OCI-LY7 (cell line): ENCODE data around the gene AK4. TPM values are rescaled to one million over a fixed set of nuclear protein-coding genes. Genes with fewer than 3 reads are reported as not detected.

Source experiments
- BruUV-seq: library from RNA; stranded (reverse); fragments of 400-500 nt; replicated peaks from 2 replicates; lab custom pipeline; 2021; lab: Mats Ljungman, UMichigan
- CTCF ChIA-PET: fragments of 300-600 bp; sonication (Branson Sonifier 250); formaldehyde crosslinking; loops from one replicate; lab custom pipeline; 2022; ENCODE audit warnings: antibody characterized with exemption; ENCODE audit not compliant: unreplicated experiment; lab: Charles Lee
- POLR2A ChIA-PET: fragments of 300-600 bp; sonication (Branson Sonifier 250); formaldehyde crosslinking; loops from one replicate; lab custom pipeline; 2022; ENCODE audit warnings: antibody characterized with exemption; lab: Charles Lee
- DNase-seq: peaks from one replicate; pipeline ENCODE4 v3.0.0-alpha.2; 2015; ENCODE audit warnings: low spot score
- H2AFZ ChIP-seq: fragments of 200-600 bp; sonication (generic), shearing (Covaris generic); 2 replicates; pipeline ENCODE4 v1.6.1; 2014; ENCODE audit warnings: mild to moderate bottlenecking, antibody characterized with exemption, low read length, moderate library complexity
- H3K27ac ChIP-seq: fragments of 200-600 bp; sonication (generic); 2 replicates; pipeline ENCODE4 v1.5.1; 2014; ENCODE audit warnings: mixed run types, low read depth, mild to moderate bottlenecking, moderate library complexity, low read length, inconsistent platforms; ENCODE audit not compliant: poor library complexity, severe bottlenecking
- H3K36me3 ChIP-seq: fragments of 200-600 bp; sonication (generic); 2 replicates; pipeline ENCODE4 v1.6.1; 2014; ENCODE audit warnings: mild to moderate bottlenecking, antibody characterized with exemption, low read length, moderate library complexity, mixed read lengths; ENCODE audit not compliant: insufficient read depth
- H3K4me1 ChIP-seq: fragments of 200-600 bp; sonication (generic); 2 replicates; pipeline ENCODE4 v1.5.1; 2014; ENCODE audit warnings: mild to moderate bottlenecking, low read length; ENCODE audit not compliant: insufficient read depth, poor library complexity, severe bottlenecking
- H3K4me2 ChIP-seq: fragments of 200-600 bp; sonication (generic); 2 replicates; pipeline ENCODE4 v1.6.1; 2014; ENCODE audit warnings: mild to moderate bottlenecking, low read length
- H3K4me3 ChIP-seq: fragments of 200-600 bp; sonication (generic); 2 replicates; pipeline ENCODE4 v1.5.1; 2014; ENCODE audit warnings: mild to moderate bottlenecking, low read depth, low read length; ENCODE audit not compliant: poor library complexity, severe bottlenecking
- H3K79me2 ChIP-seq: fragments of 200-600 bp; sonication (generic); 2 replicates; pipeline ENCODE4 v1.6.1; 2016; ENCODE audit warnings: low read depth, mild to moderate bottlenecking, low read length, moderate library complexity, mixed read lengths; ENCODE audit not compliant: insufficient read depth
- H3K9me2 ChIP-seq: fragments of 200-600 bp; sonication (generic); 2 replicates; pipeline ENCODE4 v1.6.1; 2016; ENCODE audit warnings: mild to moderate bottlenecking, low read length, mixed read lengths; ENCODE audit not compliant: insufficient read depth
- H3K9me3 ChIP-seq: fragments of 200-600 bp; sonication (generic); 2 replicates; pipeline ENCODE4 v1.6.1; 2014; ENCODE audit warnings: mild to moderate bottlenecking, mixed run types, low read length, mixed read lengths
- H4K20me1 ChIP-seq: fragments of 200-600 bp; sonication (generic); 2 replicates; pipeline ENCODE4 v1.6.1; 2014; ENCODE audit warnings: mild to moderate bottlenecking, antibody characterized with exemption, low read length, moderate library complexity, mixed read lengths; ENCODE audit not compliant: insufficient read depth
- EZH2phosphoT487 ChIP-seq: fragments of 200-600 bp; sonication (generic); IDR thresholded peaks from 2 replicates; pipeline ENCODE4 v1.6.1; 2018; ENCODE audit warnings: low read depth, borderline replicate concordance, mild to moderate bottlenecking, mixed run types, antibody characterized with exemption, low read length, moderate library complexity, mixed read lengths
- intact Hi-C: fragments of 100-400 bp; cut with micrococcal nuclease; formaldehyde crosslinking; loops from one replicate; pipeline ENCODE4 v1.10.0; 2022; ENCODE audit not compliant: unreplicated experiment
- total RNA-seq, 2 experiments: library from RNA; depleted of rRNA in 1 of 2; stranded (reverse); fragments of >200 nt in 1 of 2; shearing (Covaris generic) in 1 of 2; gene quantifications; 2 replicates each; pipeline ENCODE4 v1.2.3, GENCODE V29; 2014 to 2022
- TF ChIP-seq, protein P1 (sequence below): fragments of 200-600 bp; sonication (generic); conservative IDR thresholded peaks from 2 replicates; pipeline ENCODE4 v1.5.1; 2014; ENCODE audit warnings: mild to moderate bottlenecking, antibody characterized with exemption, low read length, moderate library complexity, mixed read lengths

AK4 gene
- total RNA-seq, 2 experiments from 2014 or later: 0.16 to 1.4 TPM

DNA sequence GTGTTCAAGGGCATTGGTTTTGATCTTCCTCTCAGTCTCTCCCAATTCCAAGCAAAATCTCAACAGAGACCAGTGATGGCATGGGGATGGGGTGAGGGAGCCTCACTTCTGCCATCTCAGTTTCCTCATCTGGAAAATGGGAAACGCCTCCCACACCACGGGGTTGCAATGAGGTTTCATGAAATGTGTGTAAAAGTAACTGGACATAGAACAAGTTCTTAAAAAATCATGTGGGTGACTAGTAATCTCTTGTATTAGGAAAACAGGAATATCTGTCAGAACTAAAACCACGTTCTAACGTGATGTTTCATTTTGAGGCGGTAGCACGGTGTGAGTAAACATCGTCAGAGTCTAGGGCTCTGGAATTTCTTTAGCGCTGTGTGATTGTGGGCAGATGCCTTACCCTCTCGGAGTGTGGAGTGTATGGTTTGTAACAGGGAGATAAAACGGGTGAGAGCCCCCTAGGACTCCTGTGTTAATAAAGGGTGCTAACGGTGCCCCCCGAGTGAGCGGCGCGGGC, 105.9 kb downstream of the AK4 start:
- TF ChIP-seq EZH2phosphoT487: no peak
- TF ChIP-seq, protein P1, sequence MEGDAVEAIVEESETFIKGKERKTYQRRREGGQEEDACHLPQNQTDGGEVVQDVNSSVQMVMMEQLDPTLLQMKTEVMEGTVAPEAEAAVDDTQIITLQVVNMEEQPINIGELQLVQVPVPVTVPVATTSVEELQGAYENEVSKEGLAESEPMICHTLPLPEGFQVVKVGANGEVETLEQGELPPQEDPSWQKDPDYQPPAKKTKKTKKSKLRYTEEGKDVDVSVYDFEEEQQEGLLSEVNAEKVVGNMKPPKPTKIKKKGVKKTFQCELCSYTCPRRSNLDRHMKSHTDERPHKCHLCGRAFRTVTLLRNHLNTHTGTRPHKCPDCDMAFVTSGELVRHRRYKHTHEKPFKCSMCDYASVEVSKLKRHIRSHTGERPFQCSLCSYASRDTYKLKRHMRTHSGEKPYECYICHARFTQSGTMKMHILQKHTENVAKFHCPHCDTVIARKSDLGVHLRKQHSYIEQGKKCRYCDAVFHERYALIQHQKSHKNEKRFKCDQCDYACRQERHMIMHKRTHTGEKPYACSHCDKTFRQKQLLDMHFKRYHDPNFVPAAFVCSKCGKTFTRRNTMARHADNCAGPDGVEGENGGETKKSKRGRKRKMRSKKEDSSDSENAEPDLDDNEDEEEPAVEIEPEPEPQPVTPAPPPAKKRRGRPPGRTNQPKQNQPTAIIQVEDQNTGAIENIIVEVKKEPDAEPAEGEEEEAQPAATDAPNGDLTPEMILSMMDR: no peak
- Histone ChIP-seq H3K79me2 (0 out of 2 replicates have a peak, but pooled peaks cover 5% of the 10 kb centered on the region), H2AFZ (peak overlapping the region; percentile 99), H3K4me2 (peak overlapping the region; percentile 88), H3K9me2 (no peaks in the 10 kb centered on the region), H3K9me3 (no peaks in the 10 kb centered on the region), H3K36me3 (no peaks in the 10 kb centered on the region), H3K4me1 (peaks cover 20% of the 10 kb centered on the region), H3K27ac (peak overlapping the region; percentile 47), H4K20me1 (no peaks in the 10 kb centered on the region), H3K4me3 (peak overlapping the region; percentile 86)
- no peak for DNase-seq
- intact Hi-C loops: loop anchor here (1.0 to 5.0 kb wide), 4 partner anchors 27 to 187 kb away; partner anchors contain the start of genes LEPR and LEPROT
- BruUV-seq: no TSS peak
- ChIA-PET POLR2A (interaction anchor here (0.8 to 1.4 kb wide), 4 partner anchors 12 to 166 kb away, joined by 4 to 5 read pairs (median 4); partner anchors contain the start of genes LEPR and LEPROT), CTCF (no interaction called here)

GRCh38 chr1:65254320-65255034, 106.5 kb downstream of the AK4 start:
- peak; percentile 91 for DNase-seq
- Histone ChIP-seq H4K20me1 (no peaks in the 10 kb centered on the region), H3K9me3 (no peaks in the 10 kb centered on the region), H3K27ac (peak overlapping the region; percentile 47), H3K4me3 (peak overlapping the region; percentile 86), H3K79me2 (0 out of 2 replicates have a peak, but pooled peaks cover 5% of the 10 kb centered on the region), H3K9me2 (no peaks in the 10 kb centered on the region), H3K4me1 (peaks cover 21% of the 10 kb centered on the region), H3K36me3 (no peaks in the 10 kb centered on the region), H2AFZ (peak overlapping the region; percentile 99), H3K4me2 (peak overlapping the region; percentile 88)
- TF ChIP-seq, protein P1: 0 out of 2 replicates have a peak, but pooled peaks have one; percentile 11
- TF ChIP-seq EZH2phosphoT487: no peak
- no TSS peak for BruUV-seq
- intact Hi-C loops: loop anchor here (1.0 to 5.0 kb wide), 4 partner anchors 26 to 187 kb away; partner anchors contain the start of genes LEPR and LEPROT
- ChIA-PET POLR2A (interaction anchor here (0.9 to 1.2 kb wide), 5 partner anchors 18 to 165 kb away, joined by 3 to 5 read pairs (median 4); no protein-coding TSS in a partner anchor), CTCF (interaction anchor here (0.8 kb wide), 1 partner anchor 101 kb away, joined by 3 read pairs; no protein-coding TSS in a partner anchor)
